GM19468 (cell line): ENCODE results near the gene PCNT.
"Not testable (repeated sequence)": the region's sequence is repeated elsewhere in the genome, so short reads cannot be mapped to it uniquely, and the experiment has no call there.

Experiments
- ATAC-seq: cut with Tn5 transposase; IDR thresholded peaks from one replicate; pipeline ENCODE4 v1.9.1; 2021; ENCODE audit warnings: mild to moderate bottlenecking, moderate library complexity, moderate number of reproducible peaks; ENCODE audit not compliant: unreplicated experiment; ENCODE audit errors: extremely low read depth

The PCNT gene

GRCh38 chr21:46355161-46356004 lies 31.4 kb downstream of the PCNT start:
- no peak for ATAC-seq

GRCh38 chr21:46356005-46356338 lies 32.0 kb downstream of the PCNT start:
- no peak for ATAC-seq

- ATAC-seq: no peak
These were observed 32.8 kb downstream of the PCNT start for GRCh38 chr21:46356494-46357334.

GRCh38 chr21:46357335-46357604 lies 33.3 kb downstream of the PCNT start:
- ATAC-seq: no peak

- no peak for ATAC-seq
These were observed 33.9 kb downstream of the PCNT start for GRCh38 chr21:46357684-46358425.

- no peak for ATAC-seq
These were observed 37.2 kb downstream of the PCNT start for GRCh38 chr21:46361176-46361575.

GRCh38 chr21:46361935-46362334 lies 38.0 kb downstream of the PCNT start:
- no peak for ATAC-seq

- ATAC-seq: no peak
These were observed 39.0 kb downstream of the PCNT start for GRCh38 chr21:46362946-46363345.

GRCh38 chr21:46363698-46364097 lies 39.7 kb downstream of the PCNT start:
- ATAC-seq: no peak

GRCh38 chr21:46366091-46366490 lies 42.1 kb downstream of the PCNT start:
- no peak for ATAC-seq

GRCh38 chr21:46366561-46366960 lies 42.6 kb downstream of the PCNT start:
- ATAC-seq: no peak

- no peak for ATAC-seq
These were observed 43.0 kb downstream of the PCNT start for GRCh38 chr21:46366966-46367365.

GRCh38 chr21:46368533-46369285 lies 44.8 kb downstream of the PCNT start:
- no peak for ATAC-seq

GRCh38 chr21:46369520-46370235 lies 45.7 kb downstream of the PCNT start:
- no peak for ATAC-seq

- ATAC-seq: no peak
These were observed 47.5 kb downstream of the PCNT start for GRCh38 chr21:46371204-46372013.

GRCh38 chr21:46372014-46372485 lies 48.1 kb downstream of the PCNT start:
- ATAC-seq: no peak

GRCh38 chr21:46372947-46373346 lies 49.0 kb downstream of the PCNT start:
- ATAC-seq: not testable (repeated sequence)

GRCh38 chr21:46374761-46375389 lies 50.9 kb downstream of the PCNT start:
- no peak for ATAC-seq
